Smooth muscle cell (in vitro differentiated cells): ENCODE results near the gene LMAN1L. TPM values are rescaled to one million over a fixed set of nuclear protein-coding genes. Genes with fewer than 3 reads are reported as not detected.

Experiments used
- DNase-seq: peaks from one replicate; lab custom pipeline; 2025; ENCODE audit not compliant: unreplicated experiment; lab: John Stamatoyannopoulos, UW
- H2AFZ ChIP-seq: fragments of 200-600 bp; sonication (generic); 2 replicates; pipeline ENCODE4 v1.6.0; 2016; ENCODE audit warnings: antibody characterized with exemption, low read depth, mild to moderate bottlenecking
- H3F3A ChIP-seq: fragments of 200-600 bp; sonication (generic); 2 replicates; pipeline ENCODE4 v1.6.0; 2017; ENCODE audit warnings: antibody characterized with exemption, low read depth
- H3K27ac ChIP-seq: fragments of 200-600 bp; sonication (generic); 2 replicates; pipeline ENCODE4 v1.5.1; 2016; ENCODE audit warnings: low read depth, mild to moderate bottlenecking
- H3K27me3 ChIP-seq: fragments of 200-600 bp; sonication (generic); 2 replicates; pipeline ENCODE4 v1.6.1; 2016; ENCODE audit warnings: low read depth, mild to moderate bottlenecking
- H3K36me3 ChIP-seq: fragments of 200-600 bp; sonication (generic); 2 replicates; pipeline ENCODE4 v1.5.1; 2016; ENCODE audit warnings: low read depth
- H3K4me1 ChIP-seq: fragments of 200-600 bp; sonication (generic); 2 replicates; pipeline ENCODE4 v1.5.1; 2016; ENCODE audit warnings: low read depth
- H3K4me2 ChIP-seq: fragments of 200-600 bp; sonication (generic); 2 replicates; pipeline ENCODE4 v1.6.0; 2016; ENCODE audit warnings: mild to moderate bottlenecking
- H3K4me3 ChIP-seq: fragments of 200-600 bp; sonication (generic); 2 replicates; pipeline ENCODE4 v1.5.1; 2016; ENCODE audit warnings: mild to moderate bottlenecking
- H3K79me2 ChIP-seq: fragments of 200-600 bp; sonication (generic); 2 replicates; pipeline ENCODE4 v1.6.0; 2016; ENCODE audit warnings: low read depth, mild to moderate bottlenecking
- H3K9ac ChIP-seq: fragments of 200-600 bp; sonication (generic); 2 replicates; pipeline ENCODE4 v1.6.0; 2016; ENCODE audit warnings: low read depth
- H3K9me3 ChIP-seq: fragments of 200-600 bp; sonication (generic); replicated peaks from 2 replicates; pipeline ENCODE4 v1.5.1; 2016; ENCODE audit warnings: low read depth
- H4K20me1 ChIP-seq: fragments of 200-600 bp; sonication (generic); 2 replicates; pipeline ENCODE4 v1.6.0; 2016; ENCODE audit warnings: low read depth
- WGBS: methylation state at CpG from one replicate; pipeline ENCODE4 v1.1.7; 2016; ENCODE audit warnings: low lambda C conversion rate; 5-methylcytosine and 5-hydroxymethylcytosine counted together
- polyA plus RNA-seq: library from polyadenylated mRNA; unstranded; fragments of >200 nt; fragmentation: Nextera tagmentation; extraction: Ambion mirVana; gene quantifications from 2 replicates; pipeline ENCODE4 v1.2.1, GENCODE V29; 2016
- total RNA-seq: library from RNA; depleted of rRNA; stranded (reverse); fragments of >200 nt; gene quantifications from 2 replicates; pipeline ENCODE4 v1.2.3, GENCODE V29; 2014
- TF ChIP-seq, protein P1 (sequence below): fragments of 200-600 bp; sonication (generic); IDR thresholded peaks from 2 replicates; pipeline ENCODE4 v1.5.1; 2017; ENCODE audit warnings: borderline replicate concordance, mild to moderate bottlenecking, antibody characterized with exemption; ENCODE audit not compliant: insufficient read depth, poor library complexity, severe bottlenecking

The LMAN1L gene
- total and polyA plus RNA-seq, 2 experiments from 2014 or later, result not detected

- no peak overlapping the region for H3K27ac ChIP-seq
- no peak overlapping the region for H3K4me2 ChIP-seq
- no peaks in the 10 kb centered on the region for H3K4me1 ChIP-seq
- no peak for DNase-seq
- TF ChIP-seq, protein P1, sequence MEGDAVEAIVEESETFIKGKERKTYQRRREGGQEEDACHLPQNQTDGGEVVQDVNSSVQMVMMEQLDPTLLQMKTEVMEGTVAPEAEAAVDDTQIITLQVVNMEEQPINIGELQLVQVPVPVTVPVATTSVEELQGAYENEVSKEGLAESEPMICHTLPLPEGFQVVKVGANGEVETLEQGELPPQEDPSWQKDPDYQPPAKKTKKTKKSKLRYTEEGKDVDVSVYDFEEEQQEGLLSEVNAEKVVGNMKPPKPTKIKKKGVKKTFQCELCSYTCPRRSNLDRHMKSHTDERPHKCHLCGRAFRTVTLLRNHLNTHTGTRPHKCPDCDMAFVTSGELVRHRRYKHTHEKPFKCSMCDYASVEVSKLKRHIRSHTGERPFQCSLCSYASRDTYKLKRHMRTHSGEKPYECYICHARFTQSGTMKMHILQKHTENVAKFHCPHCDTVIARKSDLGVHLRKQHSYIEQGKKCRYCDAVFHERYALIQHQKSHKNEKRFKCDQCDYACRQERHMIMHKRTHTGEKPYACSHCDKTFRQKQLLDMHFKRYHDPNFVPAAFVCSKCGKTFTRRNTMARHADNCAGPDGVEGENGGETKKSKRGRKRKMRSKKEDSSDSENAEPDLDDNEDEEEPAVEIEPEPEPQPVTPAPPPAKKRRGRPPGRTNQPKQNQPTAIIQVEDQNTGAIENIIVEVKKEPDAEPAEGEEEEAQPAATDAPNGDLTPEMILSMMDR, result no peak
- no peaks in the 10 kb centered on the region for H3K36me3 ChIP-seq
- H3K9ac ChIP-seq, result no peak overlapping the region
- H3K4me3 ChIP-seq, result no peak overlapping the region
- no peaks in the 10 kb centered on the region for H3K27me3 ChIP-seq
- peaks cover 23% of the 10 kb centered on the region for H3K79me2 ChIP-seq
- H2AFZ ChIP-seq, result no peak overlapping the region
- no peaks in the 10 kb centered on the region for H3K9me3 ChIP-seq
- H4K20me1 ChIP-seq, result peaks cover 64% of the 10 kb centered on the region
- WGBS, result 95% methylated on average over 2 of the region's 2 CpGs
- H3F3A ChIP-seq, result no peaks in the 10 kb centered on the region
These were observed 43.2 kb downstream of the LMAN1L start for GRCh38 chr15:74855857-74856256.

DNA sequence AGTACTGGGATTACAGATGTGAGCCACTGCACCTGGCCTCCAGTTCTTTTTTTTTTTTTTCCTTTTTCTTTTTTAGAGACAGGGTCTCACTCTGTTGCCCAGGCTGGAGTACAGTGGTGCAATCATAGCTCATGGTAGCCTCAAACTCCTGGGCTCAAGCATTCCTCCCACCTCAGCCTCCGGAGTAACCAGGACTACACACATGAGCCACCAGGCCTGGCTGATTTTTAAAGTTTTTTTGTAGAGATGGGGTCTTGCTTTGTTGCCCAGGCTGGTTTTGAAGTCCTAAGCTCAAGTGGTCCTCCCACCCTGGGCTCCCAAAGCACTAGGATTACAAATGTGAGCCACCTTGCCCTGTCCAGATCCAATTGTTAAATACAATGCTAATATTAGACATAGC is 43.9 kb downstream of the LMAN1L start:
- H3K27me3 ChIP-seq, result no peaks in the 10 kb centered on the region
- H3K79me2 ChIP-seq, result peaks cover 29% of the 10 kb centered on the region
- no peak overlapping the region for H3K9ac ChIP-seq
- H3K9me3 ChIP-seq, result no peaks in the 10 kb centered on the region
- peaks cover 71% of the 10 kb centered on the region for H4K20me1 ChIP-seq
- H3K4me1 ChIP-seq, result no peaks in the 10 kb centered on the region
- TF ChIP-seq, protein P1, result no peak
- H3K4me2 ChIP-seq, result no peak overlapping the region
- H2AFZ ChIP-seq, result no peak overlapping the region
- H3K36me3 ChIP-seq, result no peaks in the 10 kb centered on the region
- DNase-seq, result no peak
- WGBS, result 95% methylated on average over 1 of the region's 1 CpG
- no peaks in the 10 kb centered on the region for H3F3A ChIP-seq
- no peak overlapping the region for H3K4me3 ChIP-seq
- no peak overlapping the region for H3K27ac ChIP-seq

- Histone ChIP-seq H3K27ac (no peak overlapping the region), H3K79me2 (peaks cover 29% of the 10 kb centered on the region)
These were observed 44.5 kb downstream of the LMAN1L start for GRCh38 chr15:74857082-74857655.

More at GRCh38 chr15:74857082-74857655, 44.5 kb downstream of the LMAN1L start:
- no peaks in the 10 kb centered on the region for H3K4me1 ChIP-seq
- H3K9me3 ChIP-seq, result no peaks in the 10 kb centered on the region
- H3K27me3 ChIP-seq, result no peaks in the 10 kb centered on the region
- no peak overlapping the region for H3K9ac ChIP-seq
- no peak overlapping the region for H3K4me2 ChIP-seq
- no peak for DNase-seq
- H3K36me3 ChIP-seq, result no peaks in the 10 kb centered on the region
- no peak overlapping the region for H2AFZ ChIP-seq
- WGBS, result 69% methylated on average over 5 of the region's 5 CpGs
- H3K4me3 ChIP-seq, result no peak overlapping the region
- TF ChIP-seq, protein P1, result no peak
- no peaks in the 10 kb centered on the region for H3F3A ChIP-seq
- H4K20me1 ChIP-seq, result peaks cover 72% of the 10 kb centered on the region
